DLD1 (cell line): ENCODE measurements around the gene CCR7.
"Not testable (repeated sequence)": the region's sequence is repeated elsewhere in the genome, so short reads cannot be mapped to it uniquely, and the experiment has no call there.

Source experiments
- in situ Hi-C: cut with HindIII; loops from 2 replicates; pipeline ENCODE4 v1.10.0; 2017; ENCODE audit warnings: low sequenced_read_pairs

Gene CCR7

GRCh38 chr17:40552806-40553693 lies 12.2 kb downstream of the CCR7 start:
- in situ Hi-C loops, result no loop called here

DNA sequence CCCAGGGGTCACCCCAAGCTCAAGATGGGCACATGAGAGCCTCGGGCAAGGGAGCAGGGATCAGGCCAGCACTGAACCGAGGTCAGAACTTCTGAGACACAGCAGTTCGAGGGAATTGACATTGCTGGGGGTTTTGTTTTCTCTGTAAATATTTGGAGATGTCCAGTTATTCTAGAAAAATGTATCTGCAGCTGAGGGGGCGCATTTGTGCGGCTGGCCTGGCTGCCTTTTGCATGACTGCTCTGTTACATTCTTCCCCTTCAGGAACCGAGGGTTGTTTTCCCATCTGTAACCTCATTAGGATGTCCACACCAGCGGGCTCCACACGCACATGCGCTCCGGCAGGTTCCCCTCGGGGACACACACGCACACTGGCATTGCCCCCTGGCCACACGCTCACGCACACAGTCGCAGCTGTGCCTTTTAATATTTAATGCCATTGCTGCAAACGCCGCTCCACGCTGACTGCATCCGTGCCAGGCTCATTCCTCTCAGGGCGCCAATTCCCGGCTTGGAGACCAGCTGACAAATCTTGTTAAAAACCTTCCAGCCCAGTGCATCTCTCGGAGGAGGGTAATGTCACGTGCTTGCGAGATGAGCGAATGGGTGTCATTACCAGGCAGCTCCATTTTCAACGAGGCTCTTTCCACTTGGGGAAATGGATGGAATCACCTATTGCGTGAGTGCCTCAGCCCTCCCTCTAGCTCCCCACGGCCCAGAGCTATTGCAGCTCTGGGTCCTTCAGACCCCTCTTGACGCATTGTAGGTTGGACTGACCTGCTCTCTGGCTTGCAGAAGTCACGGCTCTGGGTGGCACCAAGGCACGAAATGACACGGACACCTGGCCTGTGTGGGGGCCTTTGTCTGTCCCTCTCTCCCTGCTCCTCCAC lies 13.1 kb downstream of the CCR7 start:
- in situ Hi-C loops, result no loop called here

GRCh38 chr17:40551091-40551878 lies 14.0 kb downstream of the CCR7 start:
- in situ Hi-C loops, result no loop called here

DNA sequence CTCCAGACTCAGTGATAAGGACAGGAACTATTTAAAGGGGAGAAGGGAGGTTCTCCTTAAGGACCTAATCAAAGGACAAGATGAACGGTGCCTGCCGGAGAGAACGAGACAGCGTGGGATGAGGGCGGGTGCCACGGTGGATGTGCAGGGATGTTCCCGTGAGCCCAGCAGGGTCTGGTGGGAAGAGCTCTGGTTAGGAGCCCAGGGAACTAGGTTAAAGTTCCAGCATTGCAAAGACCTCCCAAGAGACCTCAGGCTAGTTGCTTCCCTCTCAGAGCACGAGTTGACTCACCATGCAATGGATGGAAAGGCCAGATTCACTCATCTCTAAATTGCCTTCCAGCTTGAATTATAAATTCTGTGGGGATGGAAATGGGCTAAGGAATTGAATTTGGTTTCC lies 14.7 kb downstream of the CCR7 start:
- in situ Hi-C loops, result no loop called here

DNA sequence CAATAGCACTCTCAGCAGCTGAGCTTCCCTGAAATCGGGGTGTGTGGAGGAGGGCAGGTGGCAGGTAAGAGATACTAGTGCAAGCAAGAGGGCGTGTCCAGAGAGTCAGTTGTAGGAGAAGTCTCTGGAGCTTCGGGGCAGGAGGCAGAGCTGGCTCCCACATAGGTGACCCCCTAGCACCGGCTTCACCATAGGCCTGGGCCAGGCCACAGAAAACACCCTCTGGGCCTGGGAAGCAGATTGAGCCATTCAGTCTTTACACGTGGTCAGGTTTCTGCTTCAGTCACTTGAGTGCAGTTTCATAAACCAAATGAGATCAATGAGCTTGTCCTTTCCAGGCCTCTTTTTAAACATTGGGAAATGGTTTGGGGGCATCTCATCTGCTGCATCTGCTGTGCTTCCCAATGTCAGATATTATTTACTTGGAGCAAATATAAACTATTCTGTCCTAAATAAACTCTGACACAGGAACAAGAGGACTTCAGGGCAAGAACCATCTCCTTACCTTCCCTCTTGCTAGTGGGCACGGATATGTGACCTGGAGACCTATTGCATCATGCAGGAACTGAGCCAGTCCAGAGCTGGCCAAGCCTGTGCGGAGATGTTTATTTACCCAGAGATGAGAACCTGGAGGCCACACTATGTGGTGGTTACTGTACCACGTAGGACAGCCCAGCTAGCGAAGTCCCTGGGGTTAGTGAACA lies 16.1 kb downstream of the CCR7 start:
- in situ Hi-C loops, result no loop called here

DNA sequence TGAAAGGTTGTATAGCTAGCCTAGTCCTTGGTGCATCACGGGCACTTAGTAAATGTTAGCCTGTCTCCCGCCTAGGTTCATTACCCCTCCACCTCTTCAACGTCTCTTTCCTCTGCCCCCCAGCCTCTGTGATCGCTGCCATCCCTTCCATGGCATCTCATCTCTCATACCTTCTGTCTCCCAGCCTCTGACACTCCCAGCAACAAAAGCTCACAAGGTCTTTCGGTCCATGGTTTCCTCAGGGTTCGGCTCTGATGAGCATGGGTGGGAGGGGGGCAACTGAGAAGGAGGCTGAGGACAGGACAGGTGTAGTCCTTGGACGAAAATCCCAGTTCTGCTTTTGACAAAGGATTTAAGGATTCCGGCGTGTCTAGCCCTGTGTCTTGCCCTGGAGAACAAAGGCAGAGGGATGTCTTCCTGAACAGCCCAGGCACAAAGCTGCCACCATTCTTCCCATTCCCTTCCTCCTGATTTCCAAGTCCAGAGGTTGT lies 16.7 kb downstream of the CCR7 start:
- in situ Hi-C loops, result no loop called here

GRCh38 chr17:40547785-40548478 lies 17.3 kb downstream of the CCR7 start:
- in situ Hi-C loops, result no loop called here

DNA sequence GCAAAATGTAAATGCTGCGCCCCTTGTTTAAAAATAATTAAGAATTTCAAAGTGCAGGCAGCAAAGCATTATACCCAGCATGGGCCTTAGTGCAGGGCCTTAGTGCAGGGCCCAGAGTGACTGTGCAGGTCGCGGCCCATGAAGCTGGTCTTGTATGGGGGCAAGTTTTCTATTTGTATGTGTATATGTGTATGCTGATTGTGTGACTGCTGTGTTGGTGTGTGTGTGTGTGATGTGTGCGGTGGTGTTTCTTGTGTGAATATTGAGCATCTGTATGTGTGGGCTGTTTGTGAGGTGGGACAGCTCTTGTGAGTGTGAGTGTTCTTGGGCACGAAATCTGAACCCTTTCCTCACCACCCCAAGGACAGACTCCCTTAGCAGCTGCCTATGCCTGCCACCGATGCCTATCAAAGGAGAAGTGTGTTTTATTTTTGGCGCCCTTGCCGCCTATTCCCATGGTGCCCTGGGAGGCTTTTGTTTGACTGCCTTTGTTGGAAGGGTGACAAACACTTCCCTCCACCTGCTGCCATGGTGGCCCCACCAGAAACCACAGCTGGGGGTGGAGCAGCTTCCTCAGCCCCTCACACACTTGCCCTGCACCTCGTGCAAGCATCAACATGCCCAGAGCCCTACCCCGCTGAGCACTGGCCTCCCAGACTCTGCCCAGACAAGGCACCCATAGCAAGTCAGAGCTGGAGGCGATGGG lies 18.0 kb downstream of the CCR7 start:
- in situ Hi-C loops, result no loop called here

DNA sequence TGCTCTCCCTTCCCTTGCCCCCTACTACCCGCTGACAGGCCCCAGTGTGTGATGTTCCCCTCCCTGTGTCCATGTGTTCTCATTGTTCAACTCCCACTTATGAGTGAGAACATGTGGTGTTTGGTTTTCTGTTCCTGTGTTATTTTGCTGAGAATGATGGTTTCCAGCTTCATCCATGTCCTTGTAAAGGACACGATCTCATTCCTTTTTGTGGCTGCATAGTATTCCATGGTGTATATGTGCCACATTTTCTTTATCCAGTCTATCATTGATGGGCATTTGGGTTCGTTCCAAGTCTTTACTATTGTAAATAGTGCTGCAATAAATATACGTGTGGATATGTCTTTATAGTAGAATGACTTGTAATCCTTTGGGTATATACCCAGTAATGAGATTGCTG lies 18.8 kb downstream of the CCR7 start:
- in situ Hi-C loops, result not testable (repeated sequence)

DNA sequence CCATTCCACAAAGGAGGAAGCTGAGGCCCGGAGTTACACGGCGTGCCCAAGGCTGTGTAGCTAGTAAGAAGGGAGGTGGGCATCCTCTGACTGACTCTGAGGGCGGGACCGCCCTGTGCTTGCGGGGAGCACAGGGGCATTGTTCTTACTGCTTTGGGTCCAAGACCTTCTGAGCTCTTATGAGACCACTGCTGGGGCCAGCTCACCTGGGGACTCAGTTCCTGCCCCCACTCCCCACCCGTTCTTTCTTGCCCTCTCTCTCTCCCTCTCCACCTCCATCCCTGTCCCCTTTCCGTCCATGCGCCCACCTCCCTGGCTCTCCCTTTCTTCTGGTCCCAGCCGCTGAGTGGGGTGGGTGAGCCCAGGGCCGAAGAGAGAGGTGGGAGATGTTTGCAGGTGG lies 19.6 kb downstream of the CCR7 start:
- in situ Hi-C loops, result no loop called here

DNA sequence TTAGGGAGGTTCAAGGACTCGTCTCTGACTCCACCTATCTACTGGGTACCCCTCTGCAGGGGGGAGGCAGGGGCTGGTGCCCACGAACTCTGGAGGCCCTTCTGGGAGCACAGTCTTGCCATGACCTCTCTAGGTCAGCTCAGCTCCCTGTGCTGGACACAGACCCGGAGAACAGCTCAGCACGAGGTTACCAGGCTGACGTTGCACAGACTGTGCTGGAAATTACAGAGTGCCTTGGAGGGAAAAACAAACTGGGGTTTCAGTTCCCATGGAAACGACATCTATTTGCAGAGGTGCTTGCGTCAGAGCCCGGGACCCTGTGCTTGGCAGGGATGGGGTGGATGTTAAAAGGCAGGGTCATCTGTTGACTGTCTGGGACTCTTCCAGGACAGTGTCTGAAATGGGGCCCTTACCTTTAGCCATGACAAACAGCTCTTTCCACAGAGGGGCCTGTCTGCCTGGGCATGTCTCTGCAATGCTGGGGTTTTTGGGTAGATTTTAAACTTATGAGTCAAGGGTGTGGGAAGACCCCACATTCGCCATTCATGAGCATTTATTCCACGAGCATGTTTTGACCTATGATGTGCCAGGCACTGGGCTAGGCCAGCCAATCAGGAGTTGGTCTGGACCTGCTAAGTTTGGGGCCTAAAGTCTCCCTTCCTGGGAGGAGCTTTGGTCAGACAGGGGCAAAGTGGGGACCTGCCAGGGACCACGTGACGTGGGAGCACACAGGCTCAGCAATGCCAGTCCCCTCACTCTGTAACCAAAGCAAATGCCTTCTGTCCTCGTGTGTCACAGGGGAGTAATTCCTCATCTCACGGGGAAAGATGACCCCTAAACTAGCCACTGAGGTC lies 22.5 kb downstream of the CCR7 start:
- in situ Hi-C loops, result no loop called here

GRCh38 chr17:40541873-40542557 lies 23.3 kb downstream of the CCR7 start:
- in situ Hi-C loops, result no loop called here

DNA sequence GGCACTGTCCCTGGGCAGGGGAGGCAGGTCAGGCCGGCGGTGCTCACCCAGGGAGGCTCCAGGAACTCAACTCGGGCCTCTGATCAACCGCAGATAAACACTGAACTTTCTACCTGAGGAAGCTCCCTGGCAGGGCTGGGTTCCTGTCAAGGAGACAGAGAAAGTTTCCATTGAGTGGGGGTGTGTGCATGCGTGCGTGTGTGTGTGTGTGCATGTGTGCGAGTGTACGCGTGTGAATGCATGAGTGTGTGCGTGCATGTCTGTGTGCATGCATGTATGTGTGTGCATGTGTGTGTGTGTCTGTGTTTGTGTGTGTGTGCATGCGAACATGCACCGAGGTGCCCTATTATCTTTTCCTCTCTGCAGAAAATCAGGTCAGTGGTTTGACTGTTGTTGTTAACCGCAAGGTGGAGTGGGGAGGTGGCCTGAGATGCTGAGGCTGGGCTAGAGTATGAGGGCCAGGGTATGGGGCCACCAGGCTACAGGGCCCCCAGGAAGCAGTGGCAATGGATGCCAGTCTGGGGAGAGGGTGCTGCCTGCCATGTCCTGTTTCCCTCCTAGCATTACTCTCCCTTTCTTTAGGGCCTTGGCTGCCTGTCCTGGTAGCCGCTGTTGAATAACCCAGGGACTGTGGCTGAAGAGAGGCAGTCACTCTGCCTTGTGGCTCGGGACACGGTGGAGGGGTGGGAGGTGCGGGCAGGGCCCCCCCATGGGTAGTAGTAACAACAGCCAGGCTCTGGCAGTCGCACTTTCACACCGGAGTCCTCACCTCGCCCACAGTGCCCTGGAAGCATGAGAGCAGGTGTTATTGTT lies 24.0 kb downstream of the CCR7 start:
- in situ Hi-C loops, result no loop called here

DNA sequence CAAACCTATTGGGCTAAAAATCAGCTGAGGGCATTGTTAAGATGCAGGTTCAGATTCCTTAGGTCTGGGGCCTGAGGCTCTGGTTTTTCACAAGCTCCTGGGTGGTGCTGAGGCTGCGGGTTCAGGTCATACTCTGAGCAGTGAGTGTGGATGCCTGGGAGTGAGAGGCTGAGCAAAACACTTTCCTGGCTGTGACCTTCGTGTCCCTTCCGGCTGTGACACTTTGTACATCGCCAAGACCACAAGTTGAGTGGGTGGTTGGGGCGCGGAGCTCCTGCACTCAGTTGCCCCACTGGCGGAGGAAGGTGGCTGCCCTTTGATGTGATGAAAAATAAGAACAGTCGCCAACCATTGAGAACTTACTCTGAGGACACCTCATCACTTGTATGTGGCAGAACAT lies 24.8 kb downstream of the CCR7 start:
- in situ Hi-C loops, result no loop called here

GRCh38 chr17:40539711-40540411 lies 25.4 kb downstream of the CCR7 start:
- in situ Hi-C loops, result no loop called here
